ENCODE results near the gene STAT3.

DNA sequence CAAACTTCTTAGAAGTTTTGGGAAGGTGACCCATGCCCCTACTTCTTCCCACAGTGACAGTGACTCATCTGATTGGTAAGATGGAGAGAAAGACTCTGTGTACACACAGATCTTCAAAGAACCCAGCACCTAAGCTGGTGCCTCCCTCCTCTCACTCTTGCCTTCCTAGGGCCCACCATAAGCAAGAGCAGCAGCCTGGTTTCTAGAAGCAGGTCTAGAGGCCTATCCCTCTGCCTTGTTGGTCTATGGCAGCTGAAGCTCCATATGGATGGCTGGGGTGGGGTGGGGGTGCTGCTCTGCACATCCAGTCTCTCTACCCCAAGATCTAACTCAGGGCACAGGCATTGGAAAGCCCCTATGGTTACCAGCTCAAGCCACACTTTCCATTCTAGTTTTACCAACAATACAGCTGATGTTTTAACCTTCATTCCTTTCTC is 47.5 kb downstream of the STAT3 start:
- no peak for TF ChIP-seq EZH2 (IDR thresholded peaks at IDR 0.05; ENCODE audit: low read depth)
- TF ChIP-seq, protein P1, sequence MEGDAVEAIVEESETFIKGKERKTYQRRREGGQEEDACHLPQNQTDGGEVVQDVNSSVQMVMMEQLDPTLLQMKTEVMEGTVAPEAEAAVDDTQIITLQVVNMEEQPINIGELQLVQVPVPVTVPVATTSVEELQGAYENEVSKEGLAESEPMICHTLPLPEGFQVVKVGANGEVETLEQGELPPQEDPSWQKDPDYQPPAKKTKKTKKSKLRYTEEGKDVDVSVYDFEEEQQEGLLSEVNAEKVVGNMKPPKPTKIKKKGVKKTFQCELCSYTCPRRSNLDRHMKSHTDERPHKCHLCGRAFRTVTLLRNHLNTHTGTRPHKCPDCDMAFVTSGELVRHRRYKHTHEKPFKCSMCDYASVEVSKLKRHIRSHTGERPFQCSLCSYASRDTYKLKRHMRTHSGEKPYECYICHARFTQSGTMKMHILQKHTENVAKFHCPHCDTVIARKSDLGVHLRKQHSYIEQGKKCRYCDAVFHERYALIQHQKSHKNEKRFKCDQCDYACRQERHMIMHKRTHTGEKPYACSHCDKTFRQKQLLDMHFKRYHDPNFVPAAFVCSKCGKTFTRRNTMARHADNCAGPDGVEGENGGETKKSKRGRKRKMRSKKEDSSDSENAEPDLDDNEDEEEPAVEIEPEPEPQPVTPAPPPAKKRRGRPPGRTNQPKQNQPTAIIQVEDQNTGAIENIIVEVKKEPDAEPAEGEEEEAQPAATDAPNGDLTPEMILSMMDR (conservative IDR thresholded peaks at IDR 0.05): no peak

Data from PC-9 (cell line).